ENCODE results near the gene RIMBP2. TPM values are rescaled to one million over a fixed set of nuclear protein-coding genes. Genes with fewer than 3 reads are reported as not detected.

RIMBP2 gene
- polyA plus RNA-seq, 1 donor (not counting 4 experiments of a cell fraction or from before 2014, with no cell fraction given): 0.16 TPM

DNA sequence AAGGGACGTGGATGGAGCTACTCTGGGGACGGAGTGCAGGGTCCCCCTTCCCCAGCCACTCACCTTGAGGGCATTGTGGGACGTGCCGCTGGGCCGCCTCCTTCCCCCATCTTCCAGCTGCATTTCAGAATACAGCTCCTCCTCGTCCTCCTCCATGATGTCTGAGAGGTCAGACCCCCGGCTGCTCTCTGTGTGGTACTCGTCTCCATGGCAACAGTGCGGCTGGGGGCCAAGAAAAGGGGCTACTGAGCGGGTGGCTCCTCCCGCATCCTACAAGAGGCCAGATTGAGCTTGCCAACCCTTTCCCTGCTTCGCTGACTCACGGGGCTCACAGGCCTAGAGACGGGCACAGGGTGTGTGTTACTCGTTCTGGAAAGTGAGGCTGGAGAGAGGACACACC is 288.0 kb downstream of the RIMBP2 start:
- H3K4me1 ChIP-seq (ENCODE audit: control insufficient read depth, extremely low read depth, insufficient read depth, low read length): no peaks in the 10 kb centered on the region
- H3K27ac ChIP-seq (ENCODE audit: control insufficient read depth, insufficient read depth, low read length): no peak overlapping the region
- TF ChIP-seq, protein P1, sequence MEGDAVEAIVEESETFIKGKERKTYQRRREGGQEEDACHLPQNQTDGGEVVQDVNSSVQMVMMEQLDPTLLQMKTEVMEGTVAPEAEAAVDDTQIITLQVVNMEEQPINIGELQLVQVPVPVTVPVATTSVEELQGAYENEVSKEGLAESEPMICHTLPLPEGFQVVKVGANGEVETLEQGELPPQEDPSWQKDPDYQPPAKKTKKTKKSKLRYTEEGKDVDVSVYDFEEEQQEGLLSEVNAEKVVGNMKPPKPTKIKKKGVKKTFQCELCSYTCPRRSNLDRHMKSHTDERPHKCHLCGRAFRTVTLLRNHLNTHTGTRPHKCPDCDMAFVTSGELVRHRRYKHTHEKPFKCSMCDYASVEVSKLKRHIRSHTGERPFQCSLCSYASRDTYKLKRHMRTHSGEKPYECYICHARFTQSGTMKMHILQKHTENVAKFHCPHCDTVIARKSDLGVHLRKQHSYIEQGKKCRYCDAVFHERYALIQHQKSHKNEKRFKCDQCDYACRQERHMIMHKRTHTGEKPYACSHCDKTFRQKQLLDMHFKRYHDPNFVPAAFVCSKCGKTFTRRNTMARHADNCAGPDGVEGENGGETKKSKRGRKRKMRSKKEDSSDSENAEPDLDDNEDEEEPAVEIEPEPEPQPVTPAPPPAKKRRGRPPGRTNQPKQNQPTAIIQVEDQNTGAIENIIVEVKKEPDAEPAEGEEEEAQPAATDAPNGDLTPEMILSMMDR (optimal IDR thresholded peaks at IDR 0.05 in 1 of 3, IDR thresholded peaks at IDR 0.05 in 1 of 3, conservative IDR thresholded peaks at IDR 0.05 in 1 of 3; ENCODE audit: extremely low read depth in 1 of 3, insufficient read depth in 2 of 3, low read length in 3 of 3): no peak
- TF ChIP-seq EZH2 (IDR thresholded peaks at IDR 0.05; ENCODE audit: low read length): no peak
- no peaks in the 10 kb centered on the region for H3K27me3 ChIP-seq (ENCODE audit: control insufficient read depth, extremely low read depth, insufficient read depth, low read length)
- no peaks in the 10 kb centered on the region for H3K36me3 ChIP-seq (ENCODE audit: control insufficient read depth in 2 of 2, extremely low read depth in 1 of 2, insufficient read depth in 2 of 2, low read length in 2 of 2)
- no peaks in the 10 kb centered on the region for H3K79me2 ChIP-seq (ENCODE audit: control insufficient read depth, insufficient read depth, low read length)
- H3K9me3 ChIP-seq (ENCODE audit: control insufficient read depth, low read depth, low read length): peaks cover 5% of the 10 kb centered on the region
- H2AFZ ChIP-seq (ENCODE audit: control insufficient read depth, low read length): no peak overlapping the region
- DNase-seq (ENCODE audit: low read depth, low spot score) (no peak), FAIRE-seq (no peak)
- H3K4me2 ChIP-seq (ENCODE audit: control insufficient read depth, extremely low read depth, insufficient read depth, low read depth, low read length): no peak overlapping the region
- no peak overlapping the region for H3K4me3 ChIP-seq (ENCODE audit: control insufficient read depth in 2 of 3, extremely low read depth in 1 of 3, insufficient read depth in 2 of 3, low read depth in 1 of 3, low read length in 3 of 3)
- H4K20me1 ChIP-seq (ENCODE audit: control insufficient read depth, extremely low read depth, insufficient read depth, low read length): no peaks in the 10 kb centered on the region
- H3K9ac ChIP-seq (ENCODE audit: control insufficient read depth, extremely low read depth, insufficient read depth, low read length): no peak overlapping the region
- dilution Hi-C loops (cut with MboI; ENCODE audit: extremely low pct_ligation_motif_present, low sequenced_read_pairs): no loop called here
- H3K9me1 ChIP-seq (ENCODE audit: control insufficient read depth, extremely low read depth, insufficient read depth, low read length): no peaks in the 10 kb centered on the region

DNA sequence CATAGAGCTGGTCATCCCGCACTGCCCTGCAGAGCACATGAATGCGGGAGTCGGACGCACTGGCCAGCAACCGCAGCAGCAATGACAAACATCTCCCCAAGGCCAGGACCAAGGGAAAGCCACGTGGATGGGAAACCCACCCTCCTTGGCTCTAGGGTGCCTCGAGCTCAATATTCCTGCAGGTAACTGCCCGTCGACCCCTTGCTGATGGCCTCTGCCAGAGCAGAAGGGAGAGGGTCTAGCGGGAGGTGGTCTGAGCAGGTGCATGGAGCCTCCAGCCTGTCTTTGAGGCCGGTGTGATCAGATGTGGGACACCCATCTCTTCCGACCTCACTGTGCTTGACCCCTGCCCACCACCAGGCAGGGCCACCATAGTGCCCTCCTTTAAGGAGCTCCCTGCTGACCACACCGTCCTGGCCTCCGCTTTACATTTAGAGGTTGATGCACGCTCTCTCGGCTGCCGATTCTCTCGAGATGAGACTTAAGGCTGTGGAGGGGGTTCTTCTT is 288.7 kb downstream of the RIMBP2 start:
- dilution Hi-C loops (cut with MboI; ENCODE audit: extremely low pct_ligation_motif_present, low sequenced_read_pairs): no loop called here
- Histone ChIP-seq H3K9me3 (ENCODE audit: control insufficient read depth, low read depth, low read length) (peaks cover 5% of the 10 kb centered on the region), H4K20me1 (ENCODE audit: control insufficient read depth, extremely low read depth, insufficient read depth, low read length) (no peaks in the 10 kb centered on the region), H3K36me3 (ENCODE audit: control insufficient read depth in 2 of 2, extremely low read depth in 1 of 2, insufficient read depth in 2 of 2, low read length in 2 of 2) (no peaks in the 10 kb centered on the region), H2AFZ (ENCODE audit: control insufficient read depth, low read length) (no peak overlapping the region), H3K9me1 (ENCODE audit: control insufficient read depth, extremely low read depth, insufficient read depth, low read length) (no peaks in the 10 kb centered on the region), H3K4me2 (ENCODE audit: control insufficient read depth, extremely low read depth, insufficient read depth, low read depth, low read length) (no peak overlapping the region), H3K27ac (ENCODE audit: control insufficient read depth, insufficient read depth, low read length) (no peak overlapping the region), H3K9ac (ENCODE audit: control insufficient read depth, extremely low read depth, insufficient read depth, low read length) (no peak overlapping the region), H3K4me1 (ENCODE audit: control insufficient read depth, extremely low read depth, insufficient read depth, low read length) (no peaks in the 10 kb centered on the region), H3K27me3 (ENCODE audit: control insufficient read depth, extremely low read depth, insufficient read depth, low read length) (no peaks in the 10 kb centered on the region), H3K79me2 (ENCODE audit: control insufficient read depth, insufficient read depth, low read length) (no peaks in the 10 kb centered on the region), H3K4me3 (ENCODE audit: control insufficient read depth in 2 of 3, extremely low read depth in 1 of 3, insufficient read depth in 2 of 3, low read depth in 1 of 3, low read length in 3 of 3) (no peak overlapping the region)
- DNase-seq (ENCODE audit: low read depth, low spot score) (no peak), FAIRE-seq (no peak)
- TF ChIP-seq EZH2 (IDR thresholded peaks at IDR 0.05; ENCODE audit: low read length): no peak
- TF ChIP-seq, protein P1 (optimal IDR thresholded peaks at IDR 0.05 in 1 of 3, IDR thresholded peaks at IDR 0.05 in 1 of 3, conservative IDR thresholded peaks at IDR 0.05 in 1 of 3; ENCODE audit: extremely low read depth in 1 of 3, insufficient read depth in 2 of 3, low read length in 3 of 3): no peak
